Heart left ventricle (tissue), 13 donors: ENCODE measurements around the gene CMA1.
"Not testable (repeated sequence)": the region's sequence is repeated elsewhere in the genome, so short reads cannot be mapped to it uniquely, and the experiment has no call there.

Source experiments
- POLR2A ChIP-seq, 2 donors: fragments of 450-650 bp; IDR thresholded peaks; one replicate each; pipeline ENCODE4 v1.6.1; 2017; ENCODE audit warnings: antibody characterized with exemption in 2 of 2, mild to moderate bottlenecking in 2 of 2, moderate library complexity in 2 of 2
- TF ChIP-seq, protein P1 (sequence below), 12 donors: fragments of 200-600 bp; sonication (generic) in 4 of 12; IDR thresholded peaks; one replicate each; pipeline versions ENCODE4 v1.5.0 to v1.8.0; 2018 to 2022; ENCODE audit warnings: antibody characterized with exemption in 12 of 12, mild to moderate bottlenecking in 5 of 12
- donor health status: ischemic (EF 13 %, LVEDD 7.1; RV severe dilation, severe dysfunction).
- donor health status: DM: no; HTN: yes; CAD: no.
- donor health status: DM: no; HTN: no; CAD: no.
- donor health status: ischemic (EF 25% LVEDD 6.9; RV normal size, moderate dysfunction).
- donor health status: ischemic (EF 25% LVEDD 5.7; RV mildly dilated, moderate dysfunction).
- donor health status: ischemic (EF 35%, LVEDD 5.7; RV mildly dilated, moderate dysfunction).
- donor health status: nonischemic (EF 11% LVEDD 7.7; RV severe dilation, severe dysfunction).
- donor health status: DM: yes; HTN: yes; CAD: no.
- donor health status: PGD.
- donor health status: ischemic (EF 29% LVEDD 5.4; RV normal size, mild dysfunction).
- donor health status: nonischemic (EF 23%, LVEDD 6.1; RV moderate dilation, normal function).

DNA sequence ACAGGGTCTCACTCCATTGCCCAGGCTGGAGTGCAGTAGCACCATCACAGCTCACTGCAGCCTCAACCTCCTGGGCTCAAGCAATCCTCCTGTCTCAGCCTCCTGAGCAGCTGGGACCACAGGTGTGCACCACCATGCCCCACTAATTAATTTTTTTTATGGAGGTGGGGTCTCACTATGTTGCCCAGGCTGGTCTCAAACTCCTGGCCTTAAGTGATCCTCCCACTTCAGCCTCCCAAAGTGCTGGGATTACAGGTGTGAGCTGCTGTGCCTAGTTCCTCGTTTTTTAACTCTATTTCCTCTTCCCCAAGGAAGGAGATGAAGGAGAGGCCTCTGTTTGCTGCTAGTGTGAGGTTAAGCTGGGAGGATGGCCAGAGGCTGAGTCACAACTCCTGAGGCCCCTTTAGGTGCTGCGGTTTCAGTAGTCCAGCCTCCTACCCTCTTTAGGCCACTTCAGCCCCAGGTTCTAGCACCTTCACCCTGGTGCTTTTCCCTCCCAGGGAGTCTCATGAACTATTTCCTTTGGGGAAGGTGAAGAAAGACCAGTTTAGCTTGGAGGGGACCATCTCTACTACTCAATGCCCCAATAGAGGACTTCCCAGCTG, 25.3 kb downstream of the CMA1 start:
- TF ChIP-seq, protein P1, sequence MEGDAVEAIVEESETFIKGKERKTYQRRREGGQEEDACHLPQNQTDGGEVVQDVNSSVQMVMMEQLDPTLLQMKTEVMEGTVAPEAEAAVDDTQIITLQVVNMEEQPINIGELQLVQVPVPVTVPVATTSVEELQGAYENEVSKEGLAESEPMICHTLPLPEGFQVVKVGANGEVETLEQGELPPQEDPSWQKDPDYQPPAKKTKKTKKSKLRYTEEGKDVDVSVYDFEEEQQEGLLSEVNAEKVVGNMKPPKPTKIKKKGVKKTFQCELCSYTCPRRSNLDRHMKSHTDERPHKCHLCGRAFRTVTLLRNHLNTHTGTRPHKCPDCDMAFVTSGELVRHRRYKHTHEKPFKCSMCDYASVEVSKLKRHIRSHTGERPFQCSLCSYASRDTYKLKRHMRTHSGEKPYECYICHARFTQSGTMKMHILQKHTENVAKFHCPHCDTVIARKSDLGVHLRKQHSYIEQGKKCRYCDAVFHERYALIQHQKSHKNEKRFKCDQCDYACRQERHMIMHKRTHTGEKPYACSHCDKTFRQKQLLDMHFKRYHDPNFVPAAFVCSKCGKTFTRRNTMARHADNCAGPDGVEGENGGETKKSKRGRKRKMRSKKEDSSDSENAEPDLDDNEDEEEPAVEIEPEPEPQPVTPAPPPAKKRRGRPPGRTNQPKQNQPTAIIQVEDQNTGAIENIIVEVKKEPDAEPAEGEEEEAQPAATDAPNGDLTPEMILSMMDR (IDR thresholded peaks at IDR 0.05), result not testable (repeated sequence)
- TF ChIP-seq POLR2A (IDR thresholded peaks at IDR 0.05), result not testable (repeated sequence)
